NCI-H187 treated with DMSO at 0.1 percent for 48 hours (cell line): ENCODE results near the gene COL2A1.

Experiments
- DNase-seq: peaks from one replicate; lab custom pipeline; 2025; lab: John Stamatoyannopoulos, UW

COL2A1 gene

GRCh38 chr12:47989666-47990065 is 14.6 kb downstream of the COL2A1 start:
- no peak for DNase-seq

GRCh38 chr12:47989023-47989417 is 15.3 kb downstream of the COL2A1 start:
- DNase-seq, result no peak

- DNase-seq, result no peak
These were observed 15.9 kb downstream of the COL2A1 start for GRCh38 chr12:47988073-47989022.

GRCh38 chr12:47987411-47988072 is 16.7 kb downstream of the COL2A1 start:
- DNase-seq, result no peak

- no peak for DNase-seq
These were observed 17.4 kb downstream of the COL2A1 start for GRCh38 chr12:47986832-47987231.

- DNase-seq, result no peak
These were observed 18.0 kb downstream of the COL2A1 start for GRCh38 chr12:47986291-47986660.

GRCh38 chr12:47985596-47986290 is 18.5 kb downstream of the COL2A1 start:
- DNase-seq, result no peak

- no peak for DNase-seq
These were observed 19.9 kb downstream of the COL2A1 start for GRCh38 chr12:47984331-47984801.

- no peak for DNase-seq
These were observed 20.6 kb downstream of the COL2A1 start for GRCh38 chr12:47983541-47984115.

GRCh38 chr12:47982770-47983169 is 21.5 kb downstream of the COL2A1 start:
- no peak for DNase-seq

GRCh38 chr12:47982311-47982710 is 22.0 kb downstream of the COL2A1 start:
- DNase-seq, result no peak

GRCh38 chr12:47981496-47982260 is 22.6 kb downstream of the COL2A1 start:
- DNase-seq, result no peak

- DNase-seq, result no peak
These were observed 23.3 kb downstream of the COL2A1 start for GRCh38 chr12:47980779-47981495.

GRCh38 chr12:47980197-47980596 is 24.1 kb downstream of the COL2A1 start:
- DNase-seq, result no peak

- DNase-seq, result no peak
These were observed 24.6 kb downstream of the COL2A1 start for GRCh38 chr12:47979686-47980085.

- DNase-seq, result no peak
These were observed 25.1 kb downstream of the COL2A1 start for GRCh38 chr12:47979166-47979565.

- DNase-seq, result no peak
These were observed 25.7 kb downstream of the COL2A1 start for GRCh38 chr12:47978598-47978873.

GRCh38 chr12:47977772-47978597 is 26.3 kb downstream of the COL2A1 start:
- DNase-seq, result no peak

- no peak for DNase-seq
These were observed 27.1 kb downstream of the COL2A1 start for GRCh38 chr12:47977046-47977771.
